GM12878 (cell line): ENCODE results near the gene LBH. TPM values are rescaled to one million over a fixed set of nuclear protein-coding genes. Genes with fewer than 3 reads are reported as not detected.

Experiments used
- BCL11A ChIP-seq: IDR thresholded peaks from 2 replicates; pipeline ENCODE4 v1.6.1; 2011; ENCODE audit warnings: low read depth, low read length
- BCL3 ChIP-seq: IDR thresholded peaks from 2 replicates; pipeline ENCODE4 v1.6.1; 2011; ENCODE audit warnings: borderline replicate concordance, low read depth, mild to moderate bottlenecking, moderate library complexity, low read length; ENCODE audit not compliant: insufficient read depth, poor library complexity, severe bottlenecking
- E2F4 ChIP-seq: IDR thresholded peaks from 2 replicates; pipeline ENCODE4 v1.6.1; 2012; ENCODE audit warnings: low read depth, low read length, improper control_type of control experiment
- GATAD2B ChIP-seq: fragments of 450-650 bp; conservative IDR thresholded peaks from 2 replicates; pipeline ENCODE4 v1.6.1; 2017; ENCODE audit warnings: low read depth, mild to moderate bottlenecking, moderate library complexity
- RCOR1 ChIP-seq: conservative IDR thresholded peaks from 2 replicates; pipeline ENCODE4 v1.6.1; 2012; ENCODE audit warnings: low read depth, low read length, improper control_type of control experiment
- SUZ12 ChIP-seq: fragments of 200-600 bp; sonication (generic); IDR thresholded peaks from one replicate; pipeline ENCODE4 v1.6.1; 2018; ENCODE audit warnings: antibody characterized with exemption, mild to moderate bottlenecking; ENCODE audit not compliant: unreplicated experiment
- ZNF384 ChIP-seq: IDR thresholded peaks from 2 replicates; pipeline ENCODE4 v1.6.1; 2012; ENCODE audit warnings: low read depth, mild to moderate bottlenecking, low read length, improper control_type of control experiment, borderline replicate concordance
- polyA plus RNA-seq, 11 experiments: library from polyadenylated mRNA; depleted of rRNA in 4 of 11; unstranded in 6 of 11; stranded (reverse) in 5 of 11; fragments of >200 nt; fragmentation: Nextera tagmentation in 4 of 11; fragmentation: Illumina TruSeq in 1 of 11; extraction: Ambion mirVana in 4 of 11; extraction: Trizol in 1 of 11; gene quantifications; 1 replicate in 1 of 11; 2 replicates in 10 of 11; pipeline versions ENCODE4 v1.2.1 to v1.2.3, GENCODE V29; 2011 to 2016; ENCODE audit warnings: inconsistent platforms in 2 of 11, missing spikeins in 2 of 11, low read depth in 1 of 11
- total RNA-seq, 4 experiments: library from RNA; depleted of rRNA in 3 of 4; stranded (reverse); fragments of >200 nt in 3 of 4; fragmentation: Illumina TruSeq in 1 of 4; extraction: Trizol in 1 of 4; gene quantifications; 2 replicates each; pipeline versions ENCODE4 v1.2.1 to v1.2.3, GENCODE V29; 2013 to 2021
- TF ChIP-seq, protein P1 (sequence below): fragments of 450-650 bp; conservative IDR thresholded peaks from 2 replicates; pipeline ENCODE4 v1.6.1; 2017; ENCODE audit warnings: mild to moderate bottlenecking, moderate library complexity

Gene LBH
- total and polyA plus RNA-seq, 10 of the 15 experiments (the other 5 are each of a cell fraction or from before 2014, with no cell fraction given): 9.3 to 133 (median 34.1) TPM

- no peak for TF ChIP-seq GATAD2B
- TF ChIP-seq SUZ12: no peak
- no peak for TF ChIP-seq ZNF384
- TF ChIP-seq, protein P1, sequence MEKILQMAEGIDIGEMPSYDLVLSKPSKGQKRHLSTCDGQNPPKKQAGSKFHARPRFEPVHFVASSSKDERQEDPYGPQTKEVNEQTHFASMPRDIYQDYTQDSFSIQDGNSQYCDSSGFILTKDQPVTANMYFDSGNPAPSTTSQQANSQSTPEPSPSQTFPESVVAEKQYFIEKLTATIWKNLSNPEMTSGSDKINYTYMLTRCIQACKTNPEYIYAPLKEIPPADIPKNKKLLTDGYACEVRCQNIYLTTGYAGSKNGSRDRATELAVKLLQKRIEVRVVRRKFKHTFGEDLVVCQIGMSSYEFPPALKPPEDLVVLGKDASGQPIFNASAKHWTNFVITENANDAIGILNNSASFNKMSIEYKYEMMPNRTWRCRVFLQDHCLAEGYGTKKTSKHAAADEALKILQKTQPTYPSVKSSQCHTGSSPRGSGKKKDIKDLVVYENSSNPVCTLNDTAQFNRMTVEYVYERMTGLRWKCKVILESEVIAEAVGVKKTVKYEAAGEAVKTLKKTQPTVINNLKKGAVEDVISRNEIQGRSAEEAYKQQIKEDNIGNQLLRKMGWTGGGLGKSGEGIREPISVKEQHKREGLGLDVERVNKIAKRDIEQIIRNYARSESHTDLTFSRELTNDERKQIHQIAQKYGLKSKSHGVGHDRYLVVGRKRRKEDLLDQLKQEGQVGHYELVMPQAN: no peak
- no peak for TF ChIP-seq RCOR1
- no peak for TF ChIP-seq BCL11A
- no peak for TF ChIP-seq E2F4
- no peak for TF ChIP-seq BCL3
Observed at GRCh38 chr2:30185178-30185577, 46.2 kb upstream of the LBH start (continued).
